ENCODE measurements around the gene CCNF. TPM values are rescaled to one million over a fixed set of nuclear protein-coding genes. Genes with fewer than 3 reads are reported as not detected.

Gene CCNF
- polyA plus RNA-seq, 1 donor (not counting 4 experiments of a cell fraction or from before 2014, with no cell fraction given), result 3.5 TPM

DNA sequence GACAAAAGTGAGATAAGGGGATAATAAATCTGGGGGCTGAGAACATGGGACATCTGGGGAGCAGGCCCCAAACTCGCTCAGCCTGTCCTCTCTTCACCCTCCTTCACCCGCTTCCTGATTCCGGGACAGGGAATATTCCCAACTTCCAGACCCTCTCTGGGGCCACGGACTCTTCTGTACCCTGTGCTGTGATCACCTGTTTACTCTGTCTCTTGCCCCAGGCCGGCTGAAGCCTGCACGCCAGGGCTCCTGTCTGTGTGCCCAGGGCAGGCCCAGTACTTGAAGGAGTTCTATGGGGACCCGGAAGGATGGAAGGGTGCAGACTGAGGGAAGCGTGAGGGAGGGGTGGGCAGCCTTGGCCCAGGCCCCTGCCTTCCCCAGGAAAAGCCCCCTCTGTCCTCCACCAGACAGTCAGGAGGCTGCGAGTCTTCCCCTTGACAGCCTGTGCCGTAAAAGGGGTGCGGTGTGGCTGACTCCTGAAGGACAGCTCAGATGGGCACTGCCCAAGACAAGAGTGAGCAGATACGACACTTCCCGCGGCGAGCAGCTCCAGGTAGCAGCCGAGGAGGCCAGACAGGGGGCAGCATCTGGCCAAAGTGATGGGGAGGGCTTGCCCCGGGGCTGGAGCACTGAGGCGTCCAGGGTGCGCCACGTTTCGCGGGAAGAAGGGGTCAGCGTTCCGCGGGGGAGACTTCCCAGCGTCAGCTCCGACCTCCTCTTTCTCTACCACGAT, 1.0 kb upstream of the CCNF start:
- H3K9ac ChIP-seq (ENCODE audit: control insufficient read depth, extremely low read depth, insufficient read depth, low read length), result peak overlapping the region; percentile 68
- TF ChIP-seq, protein P1, sequence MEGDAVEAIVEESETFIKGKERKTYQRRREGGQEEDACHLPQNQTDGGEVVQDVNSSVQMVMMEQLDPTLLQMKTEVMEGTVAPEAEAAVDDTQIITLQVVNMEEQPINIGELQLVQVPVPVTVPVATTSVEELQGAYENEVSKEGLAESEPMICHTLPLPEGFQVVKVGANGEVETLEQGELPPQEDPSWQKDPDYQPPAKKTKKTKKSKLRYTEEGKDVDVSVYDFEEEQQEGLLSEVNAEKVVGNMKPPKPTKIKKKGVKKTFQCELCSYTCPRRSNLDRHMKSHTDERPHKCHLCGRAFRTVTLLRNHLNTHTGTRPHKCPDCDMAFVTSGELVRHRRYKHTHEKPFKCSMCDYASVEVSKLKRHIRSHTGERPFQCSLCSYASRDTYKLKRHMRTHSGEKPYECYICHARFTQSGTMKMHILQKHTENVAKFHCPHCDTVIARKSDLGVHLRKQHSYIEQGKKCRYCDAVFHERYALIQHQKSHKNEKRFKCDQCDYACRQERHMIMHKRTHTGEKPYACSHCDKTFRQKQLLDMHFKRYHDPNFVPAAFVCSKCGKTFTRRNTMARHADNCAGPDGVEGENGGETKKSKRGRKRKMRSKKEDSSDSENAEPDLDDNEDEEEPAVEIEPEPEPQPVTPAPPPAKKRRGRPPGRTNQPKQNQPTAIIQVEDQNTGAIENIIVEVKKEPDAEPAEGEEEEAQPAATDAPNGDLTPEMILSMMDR (optimal IDR thresholded peaks at IDR 0.05 in 1 of 3, IDR thresholded peaks at IDR 0.05 in 1 of 3, conservative IDR thresholded peaks at IDR 0.05 in 1 of 3; ENCODE audit: extremely low read depth in 1 of 3, insufficient read depth in 2 of 3, low read length in 3 of 3), result peak in 1 of 3 experiments; percentile 43
- TF ChIP-seq EZH2 (IDR thresholded peaks at IDR 0.05; ENCODE audit: low read length), result no peak

DNA sequence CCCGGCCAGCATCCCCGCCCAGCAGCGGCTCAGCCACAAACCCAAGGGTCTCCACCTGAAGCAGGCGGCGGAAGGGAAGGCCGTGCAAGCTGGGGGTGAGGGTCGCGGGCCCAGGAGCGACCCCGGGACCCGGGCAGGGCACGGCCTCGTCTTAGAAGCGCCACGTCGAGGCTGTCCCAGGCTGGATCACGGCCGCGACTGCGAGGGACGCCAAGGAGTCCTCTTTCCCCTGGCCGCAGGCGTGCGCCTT, 538 bp upstream of the CCNF start:
- peak overlapping the region; percentile 47 for H3K27ac ChIP-seq (ENCODE audit: control insufficient read depth, insufficient read depth, low read length)
- peaks cover 12% of the 10 kb centered on the region for H3K4me1 ChIP-seq (ENCODE audit: control insufficient read depth, extremely low read depth, insufficient read depth, low read length)
- no peak for FAIRE-seq
- no peak for DNase-seq (ENCODE audit: low read depth, low spot score)
- peaks cover 3% of the 10 kb centered on the region for H4K20me1 ChIP-seq (ENCODE audit: control insufficient read depth, extremely low read depth, insufficient read depth, low read length)
- no peaks in the 10 kb centered on the region for H3K27me3 ChIP-seq (ENCODE audit: control insufficient read depth, extremely low read depth, insufficient read depth, low read length)
- H3K9me3 ChIP-seq (ENCODE audit: control insufficient read depth, low read depth, low read length), result no peaks in the 10 kb centered on the region
- H3K4me3 ChIP-seq (ENCODE audit: control insufficient read depth in 2 of 3, extremely low read depth in 1 of 3, insufficient read depth in 2 of 3, low read depth in 1 of 3, low read length in 3 of 3), result peak overlapping the region; percentile 67 to 80 (median 67)
- H3K9ac ChIP-seq (ENCODE audit: control insufficient read depth, extremely low read depth, insufficient read depth, low read length), result peak overlapping the region; percentile 68
- H3K4me2 ChIP-seq (ENCODE audit: control insufficient read depth, extremely low read depth, insufficient read depth, low read depth, low read length), result peak overlapping the region; percentile 83
- no peaks in the 10 kb centered on the region for H3K9me1 ChIP-seq (ENCODE audit: control insufficient read depth, extremely low read depth, insufficient read depth, low read length)
- H2AFZ ChIP-seq (ENCODE audit: control insufficient read depth, low read length), result peak overlapping the region; percentile 89
- peaks cover 28% of the 10 kb centered on the region for H3K79me2 ChIP-seq (ENCODE audit: control insufficient read depth, insufficient read depth, low read length)
- H3K36me3 ChIP-seq (ENCODE audit: control insufficient read depth in 2 of 2, extremely low read depth in 1 of 2, insufficient read depth in 2 of 2, low read length in 2 of 2), result peaks cover 9 to 19% of the 10 kb centered on the region in 2 experiments
- TF ChIP-seq, protein P1 (optimal IDR thresholded peaks at IDR 0.05 in 1 of 3, IDR thresholded peaks at IDR 0.05 in 1 of 3, conservative IDR thresholded peaks at IDR 0.05 in 1 of 3; ENCODE audit: extremely low read depth in 1 of 3, insufficient read depth in 2 of 3, low read length in 3 of 3), result no peak
- TF ChIP-seq EZH2 (IDR thresholded peaks at IDR 0.05; ENCODE audit: low read length), result no peak
- dilution Hi-C loops (cut with MboI; ENCODE audit: extremely low pct_ligation_motif_present, low sequenced_read_pairs), result no loop called here

More for the DNA sequence above, 1.0 kb upstream of the CCNF start:
- H3K79me2 ChIP-seq (ENCODE audit: control insufficient read depth, insufficient read depth, low read length), result peaks cover 28% of the 10 kb centered on the region
- H3K4me1 ChIP-seq (ENCODE audit: control insufficient read depth, extremely low read depth, insufficient read depth, low read length), result peaks cover 12% of the 10 kb centered on the region
- DNase-seq (ENCODE audit: low read depth, low spot score), result no peak
- H3K27me3 ChIP-seq (ENCODE audit: control insufficient read depth, extremely low read depth, insufficient read depth, low read length), result no peaks in the 10 kb centered on the region
- peak overlapping the region; percentile 67 to 80 (median 67) for H3K4me3 ChIP-seq (ENCODE audit: control insufficient read depth in 2 of 3, extremely low read depth in 1 of 3, insufficient read depth in 2 of 3, low read depth in 1 of 3, low read length in 3 of 3)
- H4K20me1 ChIP-seq (ENCODE audit: control insufficient read depth, extremely low read depth, insufficient read depth, low read length), result peaks cover 3% of the 10 kb centered on the region
- no peak for FAIRE-seq
- H2AFZ ChIP-seq (ENCODE audit: control insufficient read depth, low read length), result peak overlapping the region; percentile 89
- peaks cover 9 to 16% of the 10 kb centered on the region in 2 experiments for H3K36me3 ChIP-seq (ENCODE audit: control insufficient read depth in 2 of 2, extremely low read depth in 1 of 2, insufficient read depth in 2 of 2, low read length in 2 of 2)
- peak overlapping the region; percentile 47 for H3K27ac ChIP-seq (ENCODE audit: control insufficient read depth, insufficient read depth, low read length)
- dilution Hi-C loops (cut with MboI; ENCODE audit: extremely low pct_ligation_motif_present, low sequenced_read_pairs), result no loop called here
- H3K9me1 ChIP-seq (ENCODE audit: control insufficient read depth, extremely low read depth, insufficient read depth, low read length), result no peaks in the 10 kb centered on the region
- peak overlapping the region; percentile 83 for H3K4me2 ChIP-seq (ENCODE audit: control insufficient read depth, extremely low read depth, insufficient read depth, low read depth, low read length)
- no peaks in the 10 kb centered on the region for H3K9me3 ChIP-seq (ENCODE audit: control insufficient read depth, low read depth, low read length)

All from keratinocyte (primary cell).